ENCODE data around the gene POLDIP2. TPM values are rescaled to one million over a fixed set of nuclear protein-coding genes. Genes with fewer than 3 reads are reported as not detected.

POLDIP2 gene
- total and polyA plus RNA-seq, 2 donors (not counting 1 experiment from before 2014, with no cell fraction given) = 30.2 to 35.7 TPM

DNA sequence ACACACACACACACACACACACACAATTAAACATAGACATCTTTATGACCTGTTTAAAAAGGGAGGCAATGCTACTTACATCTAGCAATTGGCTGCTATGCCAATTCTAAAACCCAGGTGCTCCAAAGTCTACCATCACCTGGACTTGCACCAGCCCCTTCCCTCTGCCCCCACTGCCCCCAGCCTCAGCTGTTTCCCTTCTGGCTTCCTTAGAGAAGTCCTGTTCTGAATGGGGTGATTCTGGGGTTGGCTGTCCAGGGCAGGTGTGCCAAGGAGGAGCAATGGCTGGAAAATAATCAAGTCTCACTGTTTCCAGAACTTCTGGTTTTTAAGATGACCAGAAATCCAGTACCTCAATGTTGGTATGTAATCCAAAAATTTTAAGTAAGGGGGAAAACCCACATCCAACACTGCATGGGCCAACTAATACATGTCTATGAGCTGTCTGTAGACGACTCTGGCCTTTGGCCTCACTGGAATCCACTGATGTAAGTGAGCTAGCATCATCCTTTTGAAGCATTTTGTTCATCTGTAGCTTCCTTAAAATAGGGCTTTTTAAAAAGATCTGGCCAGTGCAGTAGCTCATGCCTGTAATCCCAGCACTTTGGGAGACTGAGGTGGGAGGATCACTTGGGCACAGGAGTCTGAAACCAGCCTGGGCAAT is 24.1 kb downstream of the POLDIP2 start:
- no peaks in the 10 kb centered on the region for H3K27me3 Mint-ChIP-seq
- no peak for DNase-seq
- no peak overlapping the region for H3K9ac ChIP-seq (ENCODE audit: low read length)
- no peak overlapping the region for H2AFZ ChIP-seq (ENCODE audit: insufficient read depth, low read depth, low read length, poor library complexity, severe bottlenecking)
- ChIA-PET CTCF (interaction anchor here (0.6 kb wide), 1 partner anchor 1191 kb away, joined by 5 read pairs; no protein-coding TSS in a partner anchor), POLR2A (no interaction called here)
- no peak overlapping the region for H3K4me3 ChIP-seq (ENCODE audit: control extremely low read depth in 1 of 5, extremely low read depth in 1 of 5, insufficient read depth in 1 of 5, low read depth in 2 of 5, low read length in 4 of 5)
- no peak overlapping the region for H3K27ac ChIP-seq (ENCODE audit: low read length in 2 of 2)
- H3K27ac Mint-ChIP-seq = no peak overlapping the region
- peaks cover 0 to 33% of the 10 kb centered on the region in 2 experiments for H3K36me3 ChIP-seq (replicated peaks in 1 of 2; ENCODE audit: control extremely low read depth in 1 of 2, control insufficient read depth in 1 of 2, extremely low read depth in 1 of 2, insufficient read depth in 2 of 2, low read length in 1 of 2)
- ATAC-seq (ENCODE audit: low read depth) = no peak
- peaks cover 19% of the 10 kb centered on the region for H4K20me1 ChIP-seq (ENCODE audit: control insufficient read depth, insufficient read depth, low read length, poor library complexity, severe bottlenecking)
- intact Hi-C loops (cut with micrococcal nuclease) = no loop called here
- peaks cover 33% of the 10 kb centered on the region for H3K4me1 Mint-ChIP-seq
- H3K4me1 ChIP-seq (ENCODE audit: control insufficient read depth in 2 of 2, insufficient read depth in 2 of 2, low read length in 2 of 2) = peaks cover 19 to 24% of the 10 kb centered on the region in 2 donors
- 78% methylated on average over 1 of the region's 1 CpG for WGBS (ENCODE audit: insufficient coverage)
- H3K79me2 ChIP-seq (ENCODE audit: control insufficient read depth, insufficient read depth, low read length) = peaks cover 61% of the 10 kb centered on the region
- no peak for TF ChIP-seq EZH2 (IDR thresholded peaks at IDR 0.05; ENCODE audit: borderline replicate concordance, insufficient read depth, low read depth, low read length, poor library complexity, severe bottlenecking)
- TF ChIP-seq, protein P1, sequence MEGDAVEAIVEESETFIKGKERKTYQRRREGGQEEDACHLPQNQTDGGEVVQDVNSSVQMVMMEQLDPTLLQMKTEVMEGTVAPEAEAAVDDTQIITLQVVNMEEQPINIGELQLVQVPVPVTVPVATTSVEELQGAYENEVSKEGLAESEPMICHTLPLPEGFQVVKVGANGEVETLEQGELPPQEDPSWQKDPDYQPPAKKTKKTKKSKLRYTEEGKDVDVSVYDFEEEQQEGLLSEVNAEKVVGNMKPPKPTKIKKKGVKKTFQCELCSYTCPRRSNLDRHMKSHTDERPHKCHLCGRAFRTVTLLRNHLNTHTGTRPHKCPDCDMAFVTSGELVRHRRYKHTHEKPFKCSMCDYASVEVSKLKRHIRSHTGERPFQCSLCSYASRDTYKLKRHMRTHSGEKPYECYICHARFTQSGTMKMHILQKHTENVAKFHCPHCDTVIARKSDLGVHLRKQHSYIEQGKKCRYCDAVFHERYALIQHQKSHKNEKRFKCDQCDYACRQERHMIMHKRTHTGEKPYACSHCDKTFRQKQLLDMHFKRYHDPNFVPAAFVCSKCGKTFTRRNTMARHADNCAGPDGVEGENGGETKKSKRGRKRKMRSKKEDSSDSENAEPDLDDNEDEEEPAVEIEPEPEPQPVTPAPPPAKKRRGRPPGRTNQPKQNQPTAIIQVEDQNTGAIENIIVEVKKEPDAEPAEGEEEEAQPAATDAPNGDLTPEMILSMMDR (IDR thresholded peaks at IDR 0.05) = no peak
- no peaks in the 10 kb centered on the region for H3K9me3 ChIP-seq (ENCODE audit: control extremely low read depth in 1 of 3, control insufficient read depth in 2 of 3, insufficient read depth in 1 of 3, low read length in 2 of 3)
- peak overlapping the region; percentile 93 for H3K4me3 Mint-ChIP-seq
- H3K9me3 Mint-ChIP-seq (ENCODE audit: insufficient read depth) = no peaks in the 10 kb centered on the region
- H3K4me2 ChIP-seq (replicated peaks; ENCODE audit: low read depth, low read length, poor library complexity, severe bottlenecking) = no peak overlapping the region
- H3K27me3 ChIP-seq (replicated peaks in 1 of 4; ENCODE audit: control extremely low read depth in 1 of 4, control insufficient read depth in 3 of 4, insufficient read depth in 4 of 4, low read length in 3 of 4) = no peaks in the 10 kb centered on the region

DNA sequence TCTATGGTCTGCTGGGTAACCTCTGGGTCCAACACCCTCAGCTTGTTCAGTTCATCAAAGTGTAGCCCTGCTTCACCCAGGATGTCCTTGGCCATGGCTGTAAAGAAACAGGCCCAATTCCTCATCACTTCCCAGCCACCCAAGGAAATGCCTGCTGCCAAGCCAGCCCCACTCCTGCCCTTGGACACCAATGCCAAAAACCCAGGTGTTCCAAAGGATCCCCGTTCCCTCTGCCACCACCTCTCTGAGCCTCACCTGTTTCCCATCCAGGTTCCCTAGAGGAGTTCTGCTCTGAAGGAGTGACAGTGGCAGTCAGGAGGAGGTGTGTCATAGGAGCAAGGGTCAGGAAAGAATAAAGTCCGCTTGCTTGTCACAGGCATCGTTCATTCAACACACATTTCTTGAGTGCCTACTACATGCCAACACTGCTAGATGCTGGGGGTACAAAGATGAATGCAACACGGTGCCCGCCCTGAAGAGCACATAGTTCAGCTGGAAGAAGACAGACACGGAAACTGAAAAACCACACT is 25.4 kb downstream of the POLDIP2 start:
- H3K4me3 Mint-ChIP-seq = no peak overlapping the region
- Histone ChIP-seq H4K20me1 (ENCODE audit: control insufficient read depth, insufficient read depth, low read length, poor library complexity, severe bottlenecking) (peaks cover 14% of the 10 kb centered on the region), H2AFZ (ENCODE audit: insufficient read depth, low read depth, low read length, poor library complexity, severe bottlenecking) (no peak overlapping the region), H3K27ac (ENCODE audit: low read length in 2 of 2) (no peak overlapping the region), H3K27me3 (replicated peaks in 1 of 4; ENCODE audit: control extremely low read depth in 1 of 4, control insufficient read depth in 3 of 4, insufficient read depth in 4 of 4, low read length in 3 of 4) (no peaks in the 10 kb centered on the region), H3K79me2 (ENCODE audit: control insufficient read depth, insufficient read depth, low read length) (peaks cover 49% of the 10 kb centered on the region), H3K4me2 (replicated peaks; ENCODE audit: low read depth, low read length, poor library complexity, severe bottlenecking) (no peak overlapping the region), H3K4me3 (ENCODE audit: control extremely low read depth in 1 of 5, extremely low read depth in 1 of 5, insufficient read depth in 1 of 5, low read depth in 2 of 5, low read length in 4 of 5) (no peak overlapping the region), H3K4me1 (ENCODE audit: control insufficient read depth in 2 of 2, insufficient read depth in 2 of 2, low read length in 2 of 2) (peaks cover 19 to 24% of the 10 kb centered on the region in 2 donors), H3K9ac (ENCODE audit: low read length) (no peak overlapping the region), H3K36me3 (replicated peaks in 1 of 2; ENCODE audit: control extremely low read depth in 1 of 2, control insufficient read depth in 1 of 2, extremely low read depth in 1 of 2, insufficient read depth in 2 of 2, low read length in 1 of 2) (peaks cover 0 to 44% of the 10 kb centered on the region in 2 experiments), H3K9me3 (ENCODE audit: control extremely low read depth in 1 of 3, control insufficient read depth in 2 of 3, insufficient read depth in 1 of 3, low read length in 2 of 3) (no peaks in the 10 kb centered on the region)
- 100% methylated on average over 3 of the region's 6 CpGs for WGBS (ENCODE audit: insufficient coverage)
- H3K4me1 Mint-ChIP-seq = peaks cover 30% of the 10 kb centered on the region
- intact Hi-C loops (cut with micrococcal nuclease) = no loop called here
- H3K9me3 Mint-ChIP-seq (ENCODE audit: insufficient read depth) = no peaks in the 10 kb centered on the region
- ChIA-PET CTCF (interaction anchor here (1.1 kb wide), 1 partner anchor 85 kb away, joined by 3 read pairs; no protein-coding TSS in a partner anchor), POLR2A (no interaction called here)
- ATAC-seq (ENCODE audit: low read depth) (no peak), DNase-seq (no peak)
- no peak for TF ChIP-seq EZH2 (IDR thresholded peaks at IDR 0.05; ENCODE audit: borderline replicate concordance, insufficient read depth, low read depth, low read length, poor library complexity, severe bottlenecking)
- TF ChIP-seq, protein P1 (IDR thresholded peaks at IDR 0.05) = no peak
- H3K27ac Mint-ChIP-seq = peak overlapping the region; percentile 37
- no peaks in the 10 kb centered on the region for H3K27me3 Mint-ChIP-seq
